Measurements from ENCODE around the gene DVL2. TPM values are rescaled to one million over a fixed set of nuclear protein-coding genes. Genes with fewer than 3 reads are reported as not detected.
"Not testable (repeated sequence)": the region's sequence is repeated elsewhere in the genome, so short reads cannot be mapped to it uniquely, and the experiment has no call there.

The DVL2 gene
- total and polyA plus RNA-seq, 2 experiments from 2014 or later: 79.2 to 121 TPM

- peak overlapping the region; percentile 70 for H3K27ac ChIP-seq
- peaks cover 17% of the 10 kb centered on the region for H3K36me3 ChIP-seq
- H3K4me3 ChIP-seq: no peak overlapping the region
- TF ChIP-seq CTCF (IDR thresholded peaks at IDR 0.05; ENCODE audit: low read depth, low read length): no peak
- H3K4me1 ChIP-seq (ENCODE audit: low read depth): peaks cover 19% of the 10 kb centered on the region
- no peak for DNase-seq (ENCODE audit: low read depth in 1 of 2, low spot score in 1 of 2)
- no peaks in the 10 kb centered on the region for H3K9me3 ChIP-seq (ENCODE audit: low read depth)
- H3K27me3 ChIP-seq: no peaks in the 10 kb centered on the region
Observed at GRCh38 chr17:7249214-7249613, 14.9 kb upstream of the DVL2 start.

GRCh38 chr17:7248796-7249195, 14.5 kb upstream of the DVL2 start:
- no peak overlapping the region for H3K4me3 ChIP-seq
- peaks cover 19% of the 10 kb centered on the region for H3K4me1 ChIP-seq (ENCODE audit: low read depth)
- peak overlapping the region; percentile 70 for H3K27ac ChIP-seq
- peaks cover 17% of the 10 kb centered on the region for H3K36me3 ChIP-seq
- no peak for TF ChIP-seq CTCF (IDR thresholded peaks at IDR 0.05; ENCODE audit: low read depth, low read length)
- no peaks in the 10 kb centered on the region for H3K27me3 ChIP-seq
- no peak for DNase-seq (ENCODE audit: low read depth in 1 of 2, low spot score in 1 of 2)
- no peaks in the 10 kb centered on the region for H3K9me3 ChIP-seq (ENCODE audit: low read depth)

- Histone ChIP-seq H3K36me3 (peaks cover 17% of the 10 kb centered on the region), H3K4me1 (ENCODE audit: low read depth) (peaks cover 21% of the 10 kb centered on the region), H3K4me3 (no peak overlapping the region), H3K27me3 (no peaks in the 10 kb centered on the region), H3K27ac (no peak overlapping the region), H3K9me3 (ENCODE audit: low read depth) (no peaks in the 10 kb centered on the region)
- TF ChIP-seq CTCF (IDR thresholded peaks at IDR 0.05; ENCODE audit: low read depth, low read length): no peak
- DNase-seq (ENCODE audit: low read depth in 1 of 2, low spot score in 1 of 2): no peak
Observed at GRCh38 chr17:7246779-7247178, 12.5 kb upstream of the DVL2 start.

GRCh38 chr17:7243838-7244237, 9.5 kb upstream of the DVL2 start:
- not testable (repeated sequence) for H3K4me3 ChIP-seq; DNase-seq (ENCODE audit: low read depth in 1 of 2, low spot score in 1 of 2); H3K9me3 ChIP-seq (ENCODE audit: low read depth); H3K27me3 ChIP-seq
- Histone ChIP-seq H3K27ac (peak overlapping the region; percentile 98), H3K36me3 (peaks cover 17% of the 10 kb centered on the region), H3K4me1 (ENCODE audit: low read depth) (peaks cover 22% of the 10 kb centered on the region)

GRCh38 chr17:7243453-7243729, 9.1 kb upstream of the DVL2 start:
- Histone ChIP-seq H3K9me3 (ENCODE audit: low read depth) (no peaks in the 10 kb centered on the region), H3K27ac (peak overlapping the region; percentile 98)
- TF ChIP-seq CTCF (IDR thresholded peaks at IDR 0.05; ENCODE audit: low read depth, low read length): no peak

GRCh38 chr17:7242717-7243452, 8.6 kb upstream of the DVL2 start:
- peak; percentile 98 for DNase-seq (ENCODE audit: low read depth in 1 of 2, low spot score in 1 of 2)
- H3K36me3 ChIP-seq: peaks cover 17% of the 10 kb centered on the region
- peak overlapping the region; percentile 98 for H3K27ac ChIP-seq
- peak overlapping the region; percentile 72 for H3K4me3 ChIP-seq
- no peaks in the 10 kb centered on the region for H3K9me3 ChIP-seq (ENCODE audit: low read depth)
- H3K4me1 ChIP-seq (ENCODE audit: low read depth): peaks cover 18% of the 10 kb centered on the region
- H3K27me3 ChIP-seq: no peaks in the 10 kb centered on the region
- TF ChIP-seq CTCF (IDR thresholded peaks at IDR 0.05; ENCODE audit: low read depth, low read length): no peak

More at GRCh38 chr17:7243453-7243729, 9.1 kb upstream of the DVL2 start:
- H3K36me3 ChIP-seq: peaks cover 17% of the 10 kb centered on the region
- peaks cover 18% of the 10 kb centered on the region for H3K4me1 ChIP-seq (ENCODE audit: low read depth)
- no peaks in the 10 kb centered on the region for H3K27me3 ChIP-seq
- peak overlapping the region; percentile 72 for H3K4me3 ChIP-seq
- no peak for DNase-seq (ENCODE audit: low read depth in 1 of 2, low spot score in 1 of 2)

All from cardiac muscle cell (in vitro differentiated cells and primary cell).